Thyroid gland (tissue), 4 donors: ENCODE results near the gene DENND1A.

Experiments used
- POLR2A ChIP-seq, 2 donors: fragments of 450-650 bp; IDR thresholded peaks; one replicate each; pipeline ENCODE4 v1.6.1; 2017; ENCODE audit warnings: antibody characterized with exemption in 2 of 2, mild to moderate bottlenecking in 2 of 2, moderate library complexity in 1 of 2
- TF ChIP-seq, protein P1 (sequence below), 6 experiments: fragments of 200-600 bp in 3 of 6; fragments of 450-650 bp in 3 of 6; sonication (generic) in 3 of 6; IDR thresholded peaks; one replicate each; pipeline ENCODE4 v1.5.1; 2016 to 2019; ENCODE audit warnings: antibody characterized with exemption in 6 of 6, mild to moderate bottlenecking in 2 of 6, inconsistent platforms in 1 of 6, moderate library complexity in 1 of 6

- no peak for TF ChIP-seq POLR2A (IDR thresholded peaks at IDR 0.05)
- TF ChIP-seq, protein P1, sequence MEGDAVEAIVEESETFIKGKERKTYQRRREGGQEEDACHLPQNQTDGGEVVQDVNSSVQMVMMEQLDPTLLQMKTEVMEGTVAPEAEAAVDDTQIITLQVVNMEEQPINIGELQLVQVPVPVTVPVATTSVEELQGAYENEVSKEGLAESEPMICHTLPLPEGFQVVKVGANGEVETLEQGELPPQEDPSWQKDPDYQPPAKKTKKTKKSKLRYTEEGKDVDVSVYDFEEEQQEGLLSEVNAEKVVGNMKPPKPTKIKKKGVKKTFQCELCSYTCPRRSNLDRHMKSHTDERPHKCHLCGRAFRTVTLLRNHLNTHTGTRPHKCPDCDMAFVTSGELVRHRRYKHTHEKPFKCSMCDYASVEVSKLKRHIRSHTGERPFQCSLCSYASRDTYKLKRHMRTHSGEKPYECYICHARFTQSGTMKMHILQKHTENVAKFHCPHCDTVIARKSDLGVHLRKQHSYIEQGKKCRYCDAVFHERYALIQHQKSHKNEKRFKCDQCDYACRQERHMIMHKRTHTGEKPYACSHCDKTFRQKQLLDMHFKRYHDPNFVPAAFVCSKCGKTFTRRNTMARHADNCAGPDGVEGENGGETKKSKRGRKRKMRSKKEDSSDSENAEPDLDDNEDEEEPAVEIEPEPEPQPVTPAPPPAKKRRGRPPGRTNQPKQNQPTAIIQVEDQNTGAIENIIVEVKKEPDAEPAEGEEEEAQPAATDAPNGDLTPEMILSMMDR (IDR thresholded peaks at IDR 0.05): no peak
These were observed 532.0 kb downstream of the DENND1A start for GRCh38 chr9:123397975-123398374.
